ENCODE measurements around the gene APOF.
"Not testable (repeated sequence)": the region's sequence is repeated elsewhere in the genome, so short reads cannot be mapped to it uniquely, and the experiment has no call there.

Gene APOF

DNA sequence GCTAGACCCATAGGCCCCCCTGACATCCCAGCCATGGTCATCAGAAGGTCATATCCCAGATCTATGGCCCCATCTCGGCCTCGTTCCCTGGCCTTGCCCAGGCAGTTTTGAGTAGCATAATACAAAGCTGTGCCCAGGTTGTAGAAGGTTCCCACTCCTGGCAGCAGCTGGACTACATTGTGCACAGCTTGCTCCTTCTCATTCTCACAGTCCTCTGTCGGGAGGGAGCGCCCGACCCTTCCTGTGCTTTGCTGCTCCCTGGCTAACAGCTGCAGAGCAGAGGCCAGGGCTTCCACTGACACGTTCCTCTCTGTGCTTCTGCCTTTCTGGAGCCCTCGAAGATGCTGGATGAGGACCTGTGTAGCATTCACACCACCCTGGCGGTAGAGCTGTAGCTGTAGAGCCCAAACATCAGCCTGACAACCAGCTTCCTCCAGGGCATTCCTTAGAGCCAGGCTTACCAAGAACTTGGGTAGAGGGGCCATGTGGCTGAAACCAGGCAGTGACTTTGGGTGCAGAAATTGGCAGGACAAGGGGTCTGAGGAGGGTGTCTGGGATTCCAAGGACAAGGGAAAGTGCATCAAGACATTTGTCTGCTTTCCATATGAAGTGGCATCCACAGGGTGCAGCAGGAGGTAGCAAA is 1.0 kb downstream of the APOF start:
- DNase-seq: no peak

DNA sequence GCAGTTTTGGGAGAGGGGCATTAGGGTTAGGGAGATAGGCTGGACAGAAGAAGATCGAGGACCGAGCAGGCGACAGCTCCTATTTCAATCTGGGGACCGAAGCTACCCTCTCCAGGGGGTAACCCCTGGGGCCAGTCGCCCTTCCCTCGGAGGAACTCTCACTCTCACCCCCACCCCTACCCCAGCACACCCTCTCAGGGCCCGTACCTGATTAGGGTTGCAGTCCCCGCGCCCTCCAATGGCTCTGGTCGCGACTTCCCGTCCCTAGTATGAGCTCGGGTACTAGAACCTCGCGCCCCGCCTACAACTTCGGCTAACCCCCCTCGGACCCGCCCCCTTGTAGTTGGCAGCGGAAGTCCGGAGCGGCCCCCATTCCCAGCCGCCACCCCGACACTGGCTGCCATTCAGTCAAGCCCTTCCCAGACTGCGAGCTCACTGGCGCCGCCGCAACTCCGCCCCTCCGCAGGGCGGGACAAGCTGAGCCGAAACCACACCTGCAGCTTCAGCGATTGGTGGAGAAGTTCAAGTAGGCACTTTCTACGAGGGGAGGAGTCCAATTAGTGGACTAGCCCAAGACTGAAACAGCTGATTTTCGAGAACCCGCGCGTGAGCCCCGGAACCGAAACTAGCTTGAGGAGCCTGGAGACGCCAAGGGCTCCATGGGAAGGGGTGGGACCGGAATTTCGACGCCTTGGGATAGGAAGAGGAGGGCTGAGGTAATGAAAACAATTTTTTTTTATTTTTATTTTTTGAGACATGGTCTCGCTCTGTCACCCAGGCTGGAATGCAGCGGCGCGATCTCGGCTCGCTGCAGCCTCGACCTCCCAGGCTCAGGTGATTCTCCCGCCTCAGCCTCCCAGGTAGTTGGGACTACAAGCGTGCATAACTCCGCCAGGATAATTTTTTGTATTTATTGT is 2.5 kb downstream of the APOF start, which contains the start of gene STAT2:
Gene STAT2, minus strand, starts transcription at position 257 of the 917 bp plus-strand sequence. CDS start 3,536 bp downstream, outside the sequence.
- DNase-seq: peak; percentile 100

DNA sequence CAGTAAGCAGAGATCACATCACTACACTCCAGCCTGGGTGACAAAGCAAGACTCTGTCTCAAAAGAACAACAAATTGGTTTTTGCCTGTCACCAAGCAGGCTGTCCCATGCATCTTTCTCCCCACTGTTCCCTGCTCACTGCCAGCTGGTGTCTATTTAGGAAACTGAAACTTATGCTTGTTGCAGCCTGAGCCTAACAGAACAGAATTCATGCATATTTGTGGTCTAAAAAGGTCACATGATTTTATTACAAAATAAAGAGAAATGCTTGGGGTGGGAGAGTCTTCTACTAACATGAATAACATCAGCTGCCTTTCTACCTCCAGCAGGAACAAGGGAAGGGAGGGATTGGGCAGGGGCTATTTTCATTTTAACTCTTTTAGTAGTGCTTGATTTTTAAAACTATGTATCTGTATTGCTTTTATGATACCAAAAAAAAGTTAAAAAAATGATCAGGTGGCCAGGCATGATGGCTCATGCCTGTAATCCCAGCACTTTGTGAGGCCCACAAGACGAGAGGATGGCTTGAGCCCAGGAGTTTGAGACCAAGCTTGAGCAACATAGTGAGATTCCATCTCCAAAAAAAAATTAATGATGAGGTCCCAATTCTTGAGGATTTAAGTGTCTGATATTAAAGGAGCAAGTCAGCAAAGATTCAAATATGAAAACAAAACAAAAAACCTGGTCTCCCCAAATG is 3.7 kb downstream of the APOF start:
- DNase-seq: peak; percentile 16

DNA sequence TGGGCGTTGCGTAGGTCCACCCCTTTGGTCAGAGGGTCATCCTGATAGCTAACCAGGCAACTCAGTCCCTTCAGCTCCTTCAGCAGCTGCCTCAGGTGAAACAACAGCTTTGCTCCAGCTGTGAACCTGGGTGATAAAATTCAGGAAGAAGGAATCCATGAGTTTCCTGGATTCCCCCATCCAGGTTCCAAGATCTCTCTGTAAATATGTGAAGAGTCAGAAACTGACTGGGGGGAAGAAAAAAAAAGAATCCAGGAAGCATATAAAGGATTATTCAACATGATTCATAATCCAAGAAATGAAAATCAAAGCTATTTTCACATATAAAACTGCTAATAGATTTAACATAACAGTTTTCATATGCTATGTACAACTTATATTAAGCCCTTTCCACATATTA is 11.3 kb downstream of the APOF start:
- DNase-seq: no peak

DNA sequence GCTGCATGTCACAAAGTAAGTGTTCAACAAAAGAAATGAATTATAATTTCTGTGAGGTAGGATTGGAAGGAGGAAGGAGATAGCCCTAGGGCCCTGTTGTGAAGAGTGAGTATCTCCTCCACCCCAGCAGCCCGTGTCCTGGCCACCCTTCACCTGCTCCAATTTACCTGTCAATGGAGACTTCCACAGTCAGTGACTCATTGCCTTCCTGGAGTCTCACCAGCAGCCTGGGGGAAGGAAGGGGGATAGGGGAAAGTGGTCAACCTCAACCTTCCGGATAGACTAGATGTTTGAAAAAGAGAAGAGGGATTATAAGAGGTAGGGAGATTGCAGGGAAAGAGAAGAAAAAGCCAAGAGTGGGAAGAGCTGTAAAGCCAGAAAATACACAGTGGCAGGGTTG is 12.0 kb downstream of the APOF start:
- DNase-seq: no peak

DNA sequence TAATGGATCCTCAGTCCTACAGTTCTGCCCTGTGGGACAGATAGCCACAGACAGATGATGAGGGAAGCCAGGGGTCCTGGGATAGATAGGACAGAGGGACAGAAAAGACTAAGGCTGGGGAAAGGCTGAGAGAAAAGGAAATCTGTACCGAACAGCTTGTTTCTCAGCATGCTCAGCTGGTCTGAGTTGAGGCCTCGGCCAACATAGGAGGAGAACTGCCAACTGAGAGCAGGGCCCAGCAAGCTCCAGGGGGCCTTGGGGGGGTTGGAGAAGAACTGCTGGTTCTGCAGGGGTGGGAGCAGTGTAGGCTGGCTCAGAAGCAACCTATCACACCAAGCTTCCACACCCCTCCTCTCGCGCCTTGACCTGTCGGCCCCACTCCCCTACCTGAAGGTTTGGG is 13.9 kb downstream of the APOF start:
- DNase-seq: no peak

DNA sequence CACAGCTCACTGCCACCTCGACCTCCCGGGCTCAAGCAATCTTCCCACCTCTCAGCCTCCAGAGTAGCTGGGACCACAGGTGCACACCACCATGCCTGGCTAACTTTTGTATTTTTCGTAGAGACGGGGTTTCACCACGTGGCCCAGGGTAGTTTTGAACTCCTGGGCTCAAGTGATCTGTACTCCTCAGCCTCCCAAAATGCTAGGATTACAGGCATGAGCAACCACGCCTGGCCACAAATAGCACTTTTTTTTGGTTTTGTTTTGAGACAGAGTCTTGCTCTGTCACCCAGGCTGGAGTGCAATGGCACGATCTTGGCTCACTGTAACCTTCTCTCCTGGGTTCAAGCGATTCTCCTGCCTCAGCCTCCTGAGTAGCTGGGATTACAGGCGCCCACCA is 15.4 kb downstream of the APOF start:
- not testable (repeated sequence) for DNase-seq

DNA sequence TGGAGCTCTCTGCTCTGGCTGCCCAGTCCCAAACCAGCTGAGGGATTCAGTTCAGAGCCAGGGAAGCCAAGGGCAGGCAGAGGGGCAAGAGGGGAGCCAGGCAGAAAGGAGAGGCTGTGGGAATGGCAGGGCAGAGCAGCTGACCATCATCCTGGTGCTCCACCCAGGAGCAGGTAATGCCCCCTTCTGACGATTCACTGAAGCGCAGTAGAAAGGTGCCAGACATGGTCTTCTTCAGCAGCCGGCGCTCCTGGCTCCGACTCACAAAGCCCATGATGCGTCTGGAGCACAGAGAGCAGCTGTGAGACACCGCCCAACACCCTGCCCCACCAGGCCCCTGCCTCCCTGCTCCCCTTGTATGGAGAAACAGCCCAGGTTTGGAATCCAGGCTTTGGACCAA is 16.0 kb downstream of the APOF start:
- DNase-seq: no peak

DNA sequence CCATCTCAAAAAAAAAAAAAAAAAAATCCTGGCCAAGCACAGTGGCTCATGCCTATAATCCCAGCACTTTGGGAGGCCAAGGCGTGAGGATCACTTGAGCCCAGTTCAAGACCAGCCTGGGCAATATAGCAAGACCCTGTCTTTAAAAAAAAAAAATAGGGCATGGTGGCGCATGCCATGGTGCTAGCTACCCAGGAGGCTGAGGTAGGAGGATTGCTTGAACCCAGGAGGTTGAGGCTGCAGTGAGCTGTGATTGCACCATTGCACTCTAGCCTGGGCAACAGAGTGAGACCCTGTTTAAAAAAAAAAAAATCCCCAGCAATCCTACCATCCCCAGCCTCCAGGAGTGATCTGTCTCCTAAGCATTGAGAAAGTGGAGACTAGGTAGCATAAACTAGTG is 20.4 kb downstream of the APOF start:
- not testable (repeated sequence) for DNase-seq

DNA sequence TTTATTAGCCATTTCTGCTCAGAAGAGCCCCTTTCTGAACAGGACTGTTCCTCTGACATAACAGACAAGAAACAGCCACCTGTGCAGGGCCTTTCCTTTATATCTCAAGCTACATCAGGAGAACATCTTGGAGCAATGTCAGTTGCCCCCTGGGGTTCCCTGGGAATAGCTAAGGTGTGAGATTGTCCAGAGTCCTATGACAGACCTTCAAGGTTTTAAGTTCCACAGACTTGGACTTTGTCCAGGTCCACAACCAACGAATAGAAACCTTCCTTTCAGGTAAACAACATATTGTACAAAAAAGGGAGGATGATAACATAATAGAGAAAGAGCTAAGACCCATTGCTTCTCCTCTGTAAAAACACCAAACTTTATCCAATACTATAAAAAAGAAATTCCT is 21.0 kb downstream of the APOF start:
- DNase-seq: no peak

DNA sequence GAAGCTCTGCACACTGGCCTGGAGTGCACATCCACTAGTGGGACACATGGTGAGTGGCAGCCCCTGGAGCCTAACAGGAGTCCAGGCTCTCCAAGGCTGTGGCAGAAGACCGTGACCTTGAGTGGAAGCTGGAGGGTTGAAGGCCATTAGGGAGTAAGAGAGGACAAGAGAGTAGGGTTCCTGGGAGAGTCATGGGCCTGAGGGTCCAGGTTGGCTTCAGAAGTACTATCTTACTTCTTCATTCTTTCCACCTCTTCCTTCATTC is 23.6 kb downstream of the APOF start:
- no peak for DNase-seq

DNA sequence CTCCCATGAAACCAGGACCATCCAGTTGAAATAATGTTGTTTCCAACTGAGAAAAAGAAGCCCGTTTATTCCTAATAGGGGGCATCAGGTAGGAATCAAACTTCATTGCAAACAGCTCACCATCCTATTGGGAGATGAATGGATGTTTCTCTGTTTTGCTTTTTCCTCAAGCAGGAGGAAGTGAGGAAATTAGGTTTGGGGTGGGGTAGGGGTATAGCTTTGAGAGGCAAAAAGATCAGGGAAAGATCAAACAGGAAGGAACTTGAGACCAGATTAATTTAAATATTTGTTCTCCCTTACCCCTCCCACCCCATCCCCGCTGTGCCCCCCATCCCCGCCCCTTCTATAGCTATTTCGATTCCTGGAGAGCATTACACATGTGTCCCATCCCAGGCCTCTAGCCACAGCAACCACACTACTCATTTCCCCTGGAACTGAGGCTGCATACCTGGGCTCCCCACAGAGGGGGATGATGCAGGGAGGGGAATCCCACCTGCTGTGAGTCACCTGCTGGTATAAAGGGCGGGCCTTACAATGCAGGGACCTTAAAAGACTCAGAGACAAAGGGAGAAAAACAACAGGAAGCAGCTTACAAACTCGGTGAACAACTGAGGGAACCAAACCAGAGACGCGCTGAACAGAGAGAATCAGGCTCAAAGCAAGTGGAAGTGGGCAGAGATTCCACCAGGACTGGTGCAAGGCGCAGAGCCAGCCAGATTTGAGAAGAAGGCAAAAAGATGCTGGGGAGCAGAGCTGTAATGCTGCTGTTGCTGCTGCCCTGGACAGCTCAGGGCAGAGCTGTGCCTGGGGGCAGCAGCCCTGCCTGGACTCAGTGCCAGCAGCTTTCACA is 24.1 kb downstream of the APOF start, which contains the start of gene IL23A:
Gene IL23A, plus strand, starts transcription at position 577 of the 850 bp plus-strand sequence. Its CDS starts 161 bp downstream, at position 738.
- peak; percentile 96 for DNase-seq

DNA sequence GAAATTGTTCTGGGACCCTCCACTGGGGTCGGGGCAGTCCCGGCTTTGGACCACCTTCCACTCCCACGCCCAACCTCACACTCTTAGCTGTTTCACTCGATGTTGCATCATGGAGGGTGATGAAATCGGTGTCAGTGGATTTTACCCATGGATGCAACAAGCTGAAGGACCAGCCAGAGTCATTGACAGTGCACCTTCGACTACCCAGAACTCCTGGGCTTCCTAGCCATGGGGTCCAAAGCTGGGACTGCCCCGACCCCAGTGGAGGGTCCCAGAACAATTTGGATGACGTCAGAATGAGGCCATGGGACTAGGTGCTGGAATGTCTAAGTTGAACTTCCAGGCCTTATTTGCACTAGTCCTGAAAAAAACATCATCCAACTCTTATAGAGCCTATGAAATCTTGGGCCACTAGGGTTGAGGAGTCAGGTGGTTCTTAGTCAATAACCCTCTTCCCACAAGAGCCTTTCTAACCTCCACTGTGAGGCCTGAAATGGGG is 24.9 kb downstream of the APOF start:
- no peak for DNase-seq

DNA sequence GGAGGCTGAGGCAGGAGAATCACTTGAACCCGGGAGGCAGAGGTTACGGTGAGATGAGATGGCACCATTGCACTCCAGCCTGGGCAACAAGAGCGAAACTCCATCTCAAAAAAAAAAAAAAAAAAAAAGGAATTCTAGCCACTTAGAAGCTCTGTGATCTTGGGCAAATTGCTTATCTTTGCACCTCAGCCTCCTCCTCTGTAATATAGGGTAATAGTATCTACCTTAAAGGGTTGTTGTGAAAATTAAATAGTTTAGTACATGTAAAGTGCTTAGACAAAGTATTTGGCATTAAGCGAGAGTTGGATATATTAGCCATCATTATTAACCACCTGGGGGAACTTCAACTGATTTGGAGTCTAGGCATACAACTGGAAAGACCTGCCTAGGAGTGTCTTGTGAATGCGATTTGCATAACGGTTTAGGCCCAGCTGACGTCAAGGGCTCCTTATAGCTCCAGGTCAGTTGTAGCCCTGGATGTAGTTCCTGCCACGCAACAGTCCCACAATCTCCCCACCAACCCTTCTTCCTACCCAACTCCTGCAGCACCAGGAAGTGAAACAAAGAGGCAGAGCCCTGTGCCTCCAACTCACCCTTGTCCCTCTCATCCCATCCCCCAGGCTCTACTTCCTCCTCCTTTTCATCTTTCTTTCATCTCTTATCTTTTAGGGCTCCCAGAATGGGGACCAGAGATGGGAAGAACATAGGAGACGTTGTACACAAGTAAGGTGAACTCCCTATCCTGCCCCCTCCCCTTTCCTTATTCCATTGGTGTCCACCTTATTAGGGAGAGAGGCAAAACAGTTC is 26.1 kb downstream of the APOF start:
- DNase-seq: no peak

DNA sequence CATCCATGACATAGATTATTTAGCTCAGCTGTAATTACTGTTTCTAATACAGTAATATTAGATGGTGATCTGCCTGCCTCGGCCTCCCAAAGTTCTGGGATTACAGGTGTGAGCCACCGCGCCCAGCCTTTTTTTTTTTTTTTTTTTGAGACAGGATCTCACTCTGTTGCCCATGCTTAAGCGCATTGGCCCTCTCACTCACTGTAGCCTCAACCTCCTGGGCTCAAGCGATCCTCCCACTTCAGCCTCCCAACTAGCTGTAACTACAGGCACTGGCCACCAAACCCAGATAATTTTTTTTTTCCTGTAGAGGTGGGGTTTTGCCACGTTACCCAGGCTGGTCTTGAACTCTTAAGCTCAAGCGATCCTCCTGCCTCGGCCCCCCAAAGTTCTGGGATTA is 27.1 kb downstream of the APOF start:
- not testable (repeated sequence) for DNase-seq

DNA sequence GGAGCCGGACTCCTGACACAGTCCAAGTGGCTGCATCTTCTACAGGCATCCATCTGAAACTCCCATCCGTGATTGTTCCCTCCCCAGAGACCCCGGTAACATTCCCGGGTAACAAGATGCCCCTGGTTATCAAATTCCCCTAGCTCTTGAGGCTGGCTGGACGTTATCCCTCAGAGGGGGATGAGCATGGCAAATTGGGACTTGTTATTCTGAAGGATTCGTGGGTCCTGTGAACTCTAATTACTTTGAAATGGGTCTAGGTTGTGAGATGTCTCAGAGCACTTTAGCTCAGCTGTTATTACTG is 28.2 kb downstream of the APOF start:
- DNase-seq: no peak

DNA sequence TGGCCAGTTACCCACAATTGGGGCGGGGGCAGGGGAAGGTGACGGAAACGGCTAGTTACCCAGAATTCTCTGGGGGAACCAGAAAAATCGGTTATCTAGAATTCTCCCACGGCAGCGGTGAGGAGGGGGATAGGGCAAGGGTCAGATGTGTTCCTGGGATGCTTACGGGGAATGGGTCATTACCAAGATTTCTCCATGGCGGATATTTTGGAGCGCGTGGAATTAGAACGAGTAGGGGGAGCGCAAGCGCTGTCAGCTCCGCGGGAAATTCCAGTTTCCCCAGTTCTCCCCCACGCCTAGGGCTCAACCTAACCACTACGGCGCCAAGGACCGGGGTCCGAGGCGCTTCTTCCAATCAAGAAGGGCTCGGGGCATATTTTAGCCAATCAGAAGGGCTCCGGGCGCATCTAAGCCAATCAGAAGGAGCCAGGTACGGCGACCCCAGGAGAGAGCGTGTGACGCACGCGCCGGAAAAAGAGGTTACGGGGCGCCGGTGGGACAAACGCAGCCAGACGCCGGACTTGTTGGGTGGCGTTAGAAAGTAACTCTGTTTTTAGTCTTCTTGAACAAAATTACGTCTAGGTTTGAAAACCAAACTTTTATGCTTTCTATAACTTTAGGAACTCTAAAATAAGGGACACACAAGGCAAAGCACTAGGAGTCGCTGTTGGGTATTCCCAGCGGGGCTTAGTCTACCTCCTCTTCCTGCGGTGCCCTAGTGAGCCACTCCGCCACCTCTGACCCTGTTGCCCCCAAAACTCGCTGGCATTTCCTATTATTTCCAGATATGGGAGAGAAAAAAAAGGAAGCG is 28.8 kb downstream of the APOF start, which contains the start of gene PAN2:
Gene PAN2, minus strand, starts transcription at position 322 of the 811 bp plus-strand sequence. CDS start 906 bp downstream, outside the sequence.
- DNase-seq: peak; percentile 97

DNA sequence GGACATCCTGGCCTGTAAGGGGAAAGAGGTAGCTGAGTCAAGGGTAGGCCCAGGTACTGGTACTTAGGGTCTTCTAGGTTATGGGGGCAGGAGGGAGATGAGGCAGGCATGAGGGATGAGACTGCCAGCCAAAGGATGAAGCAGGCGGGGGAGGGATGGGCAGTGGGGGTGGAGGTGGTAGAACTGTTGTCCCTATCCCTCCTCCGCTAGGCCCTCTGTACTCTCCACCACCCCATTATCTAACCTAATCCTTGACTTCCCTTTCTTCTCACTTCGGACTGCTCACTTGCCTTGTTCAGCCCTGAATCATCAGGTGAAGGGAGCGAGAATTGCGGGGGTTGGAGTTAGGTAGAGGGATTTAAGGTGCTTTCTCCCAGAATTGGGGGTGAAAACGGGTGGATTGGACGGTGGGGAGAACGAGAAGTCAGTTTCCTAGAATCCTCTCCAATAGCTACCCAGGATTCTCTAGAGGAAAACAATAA is 29.4 kb downstream of the APOF start:
- no peak for DNase-seq

DNA sequence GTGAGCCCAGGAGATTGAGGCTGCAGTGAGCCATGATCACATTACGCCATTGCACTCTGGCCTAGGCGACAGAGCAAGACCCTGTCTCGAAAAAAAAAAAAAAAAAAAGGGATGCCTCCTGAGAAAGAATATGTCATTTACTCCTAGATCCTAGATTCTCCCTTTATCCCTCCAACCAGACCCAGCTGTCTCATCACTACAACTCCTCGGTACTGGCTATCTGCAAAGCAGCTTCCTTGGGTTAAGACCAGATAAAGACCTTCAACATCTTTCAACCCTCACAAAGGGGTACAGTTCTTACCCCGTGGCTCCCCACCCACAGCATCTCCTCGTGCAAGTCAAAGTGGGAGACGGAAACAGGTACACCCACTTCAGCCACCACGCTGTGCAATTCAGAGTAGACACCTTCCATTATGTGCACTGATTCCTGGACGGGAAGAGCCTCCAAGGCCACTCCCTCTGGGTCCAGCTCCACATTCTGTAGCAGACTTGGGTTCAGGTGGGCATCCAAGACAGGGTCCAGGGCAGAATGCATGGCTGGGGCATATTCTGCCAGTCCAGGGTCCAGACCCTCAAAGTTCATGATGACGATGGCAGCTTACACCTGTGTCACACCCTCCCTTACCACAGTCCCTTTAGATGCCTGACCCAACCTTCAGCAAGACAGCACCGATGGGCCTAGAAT is 30.0 kb downstream of the APOF start:
- no peak for DNase-seq

DNA sequence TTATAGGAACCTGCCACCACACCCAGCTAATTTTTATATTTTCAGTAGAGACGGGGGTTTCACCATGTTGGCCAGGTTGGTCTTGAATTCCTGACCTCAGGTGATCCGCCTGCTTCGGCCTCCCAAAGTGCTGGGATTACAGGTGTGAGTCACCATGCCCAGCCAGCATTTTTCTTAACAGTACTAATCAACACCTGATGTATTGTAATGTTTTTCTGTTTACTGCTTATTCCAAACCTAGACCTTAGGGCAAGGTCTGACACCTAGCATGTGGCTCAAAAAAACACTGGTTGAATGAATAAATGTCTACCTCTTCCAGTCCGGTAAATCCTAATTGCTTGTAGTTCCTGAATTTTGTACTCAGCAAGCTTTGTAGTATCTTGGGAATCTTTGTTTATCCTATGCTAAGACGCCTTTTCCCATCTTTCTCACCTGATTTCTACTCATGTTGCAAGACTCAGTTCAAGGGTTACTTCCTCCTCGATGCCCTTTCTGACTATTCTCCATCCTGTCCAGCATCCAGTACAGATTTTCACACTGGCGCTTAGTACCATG is 31.6 kb downstream of the APOF start:
- DNase-seq: no peak
